Nephron progenitor cell (in vitro differentiated cells): Measurements from ENCODE around the gene ELMO1.
A peak's percentile ranks its signal among the peaks of the same experiment; 100 is the strongest.

Experiments used
- DNase-seq: peaks from one replicate; pipeline ENCODE4 v3.0.0; 2021
- H3K27ac Mint-ChIP-seq: 2 replicates; pipeline ENCODE4 v1.8.0; 2021; ENCODE audit warnings: mild to moderate bottlenecking, moderate library complexity, mixed read lengths
- H3K27me3 Mint-ChIP-seq: 2 replicates; pipeline ENCODE4 v1.8.0; 2021; ENCODE audit warnings: mild to moderate bottlenecking, low read depth, mixed read lengths; ENCODE audit not compliant: poor library complexity
- H3K36me3 Mint-ChIP-seq: 2 replicates; pipeline ENCODE4 v1.8.0; 2021; ENCODE audit warnings: low read depth, mixed read lengths
- H3K4me1 Mint-ChIP-seq: 2 replicates; pipeline ENCODE4 v1.8.0; 2021; ENCODE audit warnings: mixed read lengths
- H3K4me3 Mint-ChIP-seq: 2 replicates; pipeline ENCODE4 v1.8.0; 2021; ENCODE audit warnings: mild to moderate bottlenecking, moderate library complexity, mixed read lengths
- H3K9me3 Mint-ChIP-seq: 2 replicates; pipeline ENCODE4 v1.8.0; 2021; ENCODE audit warnings: mild to moderate bottlenecking, moderate library complexity, mixed read lengths
- TF ChIP-seq, protein P1 (sequence below): fragments of 200-600 bp; sonication (generic); IDR thresholded peaks from 2 replicates; pipeline ENCODE4 v1.5.0; 2021; ENCODE audit warnings: antibody characterized with exemption

Gene ELMO1

GRCh38 chr7:36972140-36972518, 476.5 kb downstream of the ELMO1 start:
- DNase-seq = no peak
- Mint-ChIP-seq H3K27me3 (peaks cover 3% of the 10 kb centered on the region), H3K36me3 (peaks cover 11% of the 10 kb centered on the region), H3K4me1 (peaks cover 58% of the 10 kb centered on the region), H3K27ac (peak overlapping the region; percentile 96), H3K9me3 (peaks cover 5% of the 10 kb centered on the region), H3K4me3 (no peak overlapping the region)
- TF ChIP-seq, protein P1, sequence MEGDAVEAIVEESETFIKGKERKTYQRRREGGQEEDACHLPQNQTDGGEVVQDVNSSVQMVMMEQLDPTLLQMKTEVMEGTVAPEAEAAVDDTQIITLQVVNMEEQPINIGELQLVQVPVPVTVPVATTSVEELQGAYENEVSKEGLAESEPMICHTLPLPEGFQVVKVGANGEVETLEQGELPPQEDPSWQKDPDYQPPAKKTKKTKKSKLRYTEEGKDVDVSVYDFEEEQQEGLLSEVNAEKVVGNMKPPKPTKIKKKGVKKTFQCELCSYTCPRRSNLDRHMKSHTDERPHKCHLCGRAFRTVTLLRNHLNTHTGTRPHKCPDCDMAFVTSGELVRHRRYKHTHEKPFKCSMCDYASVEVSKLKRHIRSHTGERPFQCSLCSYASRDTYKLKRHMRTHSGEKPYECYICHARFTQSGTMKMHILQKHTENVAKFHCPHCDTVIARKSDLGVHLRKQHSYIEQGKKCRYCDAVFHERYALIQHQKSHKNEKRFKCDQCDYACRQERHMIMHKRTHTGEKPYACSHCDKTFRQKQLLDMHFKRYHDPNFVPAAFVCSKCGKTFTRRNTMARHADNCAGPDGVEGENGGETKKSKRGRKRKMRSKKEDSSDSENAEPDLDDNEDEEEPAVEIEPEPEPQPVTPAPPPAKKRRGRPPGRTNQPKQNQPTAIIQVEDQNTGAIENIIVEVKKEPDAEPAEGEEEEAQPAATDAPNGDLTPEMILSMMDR = no peak

GRCh38 chr7:36971515-36972139, 477.0 kb downstream of the ELMO1 start:
- peaks cover 54% of the 10 kb centered on the region for H3K4me1 Mint-ChIP-seq
- peaks cover 3% of the 10 kb centered on the region for H3K27me3 Mint-ChIP-seq
- H3K4me3 Mint-ChIP-seq = no peak overlapping the region
- TF ChIP-seq, protein P1 = no peak
- H3K36me3 Mint-ChIP-seq = peaks cover 11% of the 10 kb centered on the region
- peaks cover 5% of the 10 kb centered on the region for H3K9me3 Mint-ChIP-seq
- peak overlapping the region; percentile 96 for H3K27ac Mint-ChIP-seq
- DNase-seq = no peak

DNA sequence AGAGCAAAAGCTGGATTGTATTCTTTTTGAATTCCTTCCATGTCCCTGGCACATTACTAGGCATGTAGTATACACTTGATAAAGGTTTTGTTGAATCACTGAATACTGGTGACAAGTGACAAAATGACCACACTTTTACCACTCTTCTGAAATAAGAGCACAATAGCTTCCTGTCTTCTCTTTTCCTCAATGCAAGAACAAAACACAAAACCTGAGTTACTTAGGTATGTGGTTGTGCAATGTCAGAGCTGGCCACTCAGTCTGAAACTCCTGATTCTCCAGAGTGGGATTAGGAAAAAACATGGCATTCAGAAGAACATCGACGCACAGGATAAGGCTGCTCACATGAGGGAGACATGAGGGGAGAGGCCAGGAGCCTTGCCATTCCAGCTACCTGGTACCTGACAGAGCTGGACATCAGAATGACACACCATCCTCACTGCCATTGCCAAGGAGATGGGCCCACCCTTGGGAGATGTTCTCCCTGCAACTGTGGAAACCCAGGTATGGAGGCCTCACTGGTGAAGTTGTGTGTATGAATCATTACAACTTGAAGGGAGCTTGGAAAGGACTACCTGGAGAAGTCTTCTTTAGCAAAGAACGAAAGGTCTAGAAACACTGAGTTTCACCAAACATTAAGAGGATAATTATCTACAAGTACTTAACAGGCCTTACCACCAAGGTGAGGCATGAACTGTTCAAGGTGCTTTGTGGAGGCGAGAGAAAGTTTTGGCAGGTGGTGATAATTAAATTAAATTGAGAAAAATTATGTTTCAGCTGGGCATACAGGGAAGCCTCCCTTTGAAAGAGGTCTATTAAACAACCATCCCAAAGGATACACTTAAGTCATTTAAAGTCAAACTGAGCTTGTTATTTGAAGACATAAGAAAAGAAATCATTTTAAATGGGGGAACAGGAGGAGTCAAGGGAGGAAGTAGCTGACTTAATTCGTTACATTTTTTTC, 477.8 kb downstream of the ELMO1 start:
- H3K4me1 Mint-ChIP-seq = peaks cover 51% of the 10 kb centered on the region
- H3K36me3 Mint-ChIP-seq = peaks cover 6% of the 10 kb centered on the region
- DNase-seq = no peak
- peaks cover 3% of the 10 kb centered on the region for H3K27me3 Mint-ChIP-seq
- TF ChIP-seq, protein P1 = no peak
- peak overlapping the region; percentile 96 for H3K27ac Mint-ChIP-seq
- H3K9me3 Mint-ChIP-seq = peaks cover under 1% of the 10 kb centered on the region
- H3K4me3 Mint-ChIP-seq = no peak overlapping the region

- Mint-ChIP-seq H3K36me3 (peaks cover under 1% of the 10 kb centered on the region), H3K4me1 (peaks cover 51% of the 10 kb centered on the region), H3K27me3 (no peaks in the 10 kb centered on the region), H3K4me3 (no peak overlapping the region), H3K27ac (no peak overlapping the region), H3K9me3 (no peaks in the 10 kb centered on the region)
- no peak for DNase-seq
- TF ChIP-seq, protein P1 = no peak
These were observed 479.3 kb downstream of the ELMO1 start for GRCh38 chr7:36969376-36969775.

DNA sequence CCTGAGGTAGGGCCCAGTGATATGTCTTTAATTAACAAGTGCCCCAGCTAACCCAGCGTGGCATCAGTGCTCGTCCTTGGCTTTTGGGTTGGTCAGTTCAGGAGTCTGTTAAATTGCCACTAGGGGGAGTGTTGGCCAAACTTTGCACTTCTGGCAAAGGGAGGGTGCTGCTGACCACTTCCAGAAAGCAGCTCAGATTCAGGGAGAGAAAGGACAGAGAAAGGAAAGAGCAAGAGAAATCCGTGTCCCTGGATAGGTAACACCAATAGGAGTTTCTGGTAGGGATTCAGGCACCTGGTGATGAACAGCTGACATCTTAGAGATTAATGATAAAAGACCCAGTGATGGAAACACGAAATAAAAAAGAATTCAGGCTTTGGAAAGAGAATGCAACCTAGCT, 481.3 kb downstream of the ELMO1 start:
- Mint-ChIP-seq H3K27me3 (no peaks in the 10 kb centered on the region), H3K27ac (peak overlapping the region; percentile 56)

More for the DNA sequence above, 481.3 kb downstream of the ELMO1 start:
- H3K9me3 Mint-ChIP-seq = no peaks in the 10 kb centered on the region
- peak; percentile 61 for DNase-seq
- H3K4me3 Mint-ChIP-seq = peak overlapping the region; percentile 4
- H3K36me3 Mint-ChIP-seq = no peaks in the 10 kb centered on the region
- H3K4me1 Mint-ChIP-seq = peaks cover 53% of the 10 kb centered on the region
- TF ChIP-seq, protein P1 = peak; percentile 73
